Muscle layer of duodenum (tissue), 2 donors: ENCODE results near the gene SCML2.
"Not testable (repeated sequence)": the region's sequence is repeated elsewhere in the genome, so short reads cannot be mapped to it uniquely, and the experiment has no call there.

Experiments
- H3K27ac ChIP-seq: one replicate; pipeline ENCODE4 v1.7.0; 2013; ENCODE audit warnings: mild to moderate bottlenecking, low read length
- H3K27me3 ChIP-seq: one replicate; pipeline ENCODE4 v1.7.0; 2013; ENCODE audit warnings: low read depth, mild to moderate bottlenecking, control low read depth, low read length
- H3K36me3 ChIP-seq, 2 donors: one replicate each; pipeline ENCODE4 v1.7.0; 2013; ENCODE audit warnings: low read length in 2 of 2, control low read depth in 1 of 2, mild to moderate bottlenecking in 1 of 2; ENCODE audit not compliant: insufficient read depth in 2 of 2, control insufficient read depth in 1 of 2
- H3K4me1 ChIP-seq, 2 donors: one replicate each; pipeline ENCODE4 v1.7.0; 2013; ENCODE audit warnings: low read length in 2 of 2, mild to moderate bottlenecking in 2 of 2, control low read depth in 1 of 2, moderate library complexity in 1 of 2; ENCODE audit not compliant: insufficient read depth in 2 of 2, control insufficient read depth in 1 of 2
- H3K4me3 ChIP-seq, 2 donors: one replicate each; pipeline ENCODE4 v1.7.0; 2013; ENCODE audit warnings: low read length in 2 of 2, low read depth in 1 of 2, mild to moderate bottlenecking in 1 of 2
- H3K9me3 ChIP-seq, 2 donors: one replicate each; pipeline ENCODE4 v1.7.0; 2013; ENCODE audit warnings: low read length in 2 of 2, control low read depth in 1 of 2, mild to moderate bottlenecking in 1 of 2; ENCODE audit not compliant: control insufficient read depth in 1 of 2
- donor health status: healthy.

SCML2 gene

DNA sequence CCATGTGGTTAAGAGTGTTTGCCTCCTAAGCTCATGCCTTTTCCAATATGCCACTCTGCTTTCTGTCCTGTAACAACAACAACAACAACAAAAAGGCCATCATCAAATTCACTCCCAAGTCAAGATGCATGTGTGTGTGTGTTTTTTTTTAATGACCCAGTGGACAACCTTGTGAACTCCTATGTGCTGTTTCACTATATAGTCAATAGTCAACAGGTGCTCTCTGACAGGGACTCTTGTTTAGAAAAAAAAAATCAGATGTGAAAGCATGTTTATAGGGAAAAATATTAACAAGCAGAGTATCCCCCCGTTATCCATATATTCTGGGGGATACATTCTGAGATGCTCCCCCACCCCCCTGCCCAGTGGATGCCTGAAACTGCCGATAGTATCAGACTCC lies 83.2 kb downstream of the SCML2 start:
- H3K4me1 ChIP-seq: no peaks in the 10 kb centered on the region
- H3K36me3 ChIP-seq: no peaks in the 10 kb centered on the region
- H3K9me3 ChIP-seq: no peaks in the 10 kb centered on the region
- H3K4me3 ChIP-seq: no peak overlapping the region
- no peaks in the 10 kb centered on the region for H3K27me3 ChIP-seq
- no peak overlapping the region for H3K27ac ChIP-seq

- H3K4me3 ChIP-seq: no peak overlapping the region
- H3K27ac ChIP-seq: no peak overlapping the region
- H3K4me1 ChIP-seq: no peaks in the 10 kb centered on the region
- no peaks in the 10 kb centered on the region for H3K9me3 ChIP-seq
- H3K36me3 ChIP-seq: no peaks in the 10 kb centered on the region
- H3K27me3 ChIP-seq: no peaks in the 10 kb centered on the region
Observed at GRCh38 chrX:18255059-18255458, 99.4 kb downstream of the SCML2 start.

DNA sequence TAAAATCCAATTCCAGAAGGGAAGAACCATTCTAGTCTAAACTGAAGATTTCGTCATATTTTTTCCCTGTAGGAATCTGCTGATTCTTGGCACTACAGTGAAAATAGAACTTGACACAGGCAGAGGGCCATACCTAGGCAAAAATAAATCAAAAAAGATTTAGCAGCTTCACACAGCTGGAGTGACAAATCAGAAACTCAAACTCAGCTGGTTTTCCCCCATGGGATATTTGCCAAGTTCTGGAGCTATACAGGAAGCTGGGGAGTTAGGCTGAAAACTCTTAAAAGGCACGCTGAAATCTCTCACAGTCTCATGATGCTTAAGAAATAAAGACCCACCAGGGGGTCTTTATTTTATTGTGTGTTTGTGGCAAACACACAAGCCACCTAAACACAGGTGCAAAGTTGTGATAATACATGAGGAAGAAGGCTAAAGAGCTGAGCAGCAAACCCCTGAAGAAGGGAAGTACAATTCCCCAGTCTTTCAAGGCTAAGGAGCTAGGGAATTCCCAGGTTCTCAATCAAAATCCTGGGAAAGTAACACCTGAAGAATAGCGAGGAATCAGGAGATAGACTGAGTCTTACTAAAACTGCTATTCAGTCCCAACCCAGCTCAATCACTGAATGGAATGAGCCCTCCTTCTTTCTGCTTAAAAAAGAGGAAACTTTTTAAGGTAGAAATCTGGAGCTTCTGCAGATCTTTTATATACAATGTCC lies 101.7 kb downstream of the SCML2 start:
- Histone ChIP-seq H3K27ac (no peak overlapping the region), H3K9me3 (no peaks in the 10 kb centered on the region), H3K4me3 (no peak overlapping the region), H3K27me3 (no peaks in the 10 kb centered on the region), H3K4me1 (no peaks in the 10 kb centered on the region), H3K36me3 (no peaks in the 10 kb centered on the region)

DNA sequence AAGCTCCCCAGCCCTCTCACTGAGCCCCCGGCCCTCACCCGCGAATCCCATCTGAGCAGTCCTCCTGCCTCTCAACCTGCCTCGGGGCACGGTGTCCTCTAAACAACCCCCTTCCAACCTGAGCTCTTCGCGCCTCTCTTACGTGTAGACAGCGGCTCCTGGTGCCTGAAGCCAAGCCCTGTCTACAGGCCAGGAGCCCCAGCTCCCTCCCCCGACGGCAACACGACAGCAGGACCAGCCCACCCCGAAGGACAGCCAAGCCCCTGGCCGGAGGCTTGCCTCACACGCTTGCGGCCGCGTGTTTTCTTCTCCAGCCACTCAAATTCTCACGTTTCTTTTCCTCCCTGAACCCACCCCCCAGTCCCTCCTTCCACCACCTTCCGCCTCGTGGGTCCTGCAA lies 124.8 kb downstream of the SCML2 start:
- H3K27me3 ChIP-seq, H3K4me1 ChIP-seq, H3K9me3 ChIP-seq, H3K36me3 ChIP-seq, H3K27ac ChIP-seq, H3K4me3 ChIP-seq: not testable (repeated sequence)

DNA sequence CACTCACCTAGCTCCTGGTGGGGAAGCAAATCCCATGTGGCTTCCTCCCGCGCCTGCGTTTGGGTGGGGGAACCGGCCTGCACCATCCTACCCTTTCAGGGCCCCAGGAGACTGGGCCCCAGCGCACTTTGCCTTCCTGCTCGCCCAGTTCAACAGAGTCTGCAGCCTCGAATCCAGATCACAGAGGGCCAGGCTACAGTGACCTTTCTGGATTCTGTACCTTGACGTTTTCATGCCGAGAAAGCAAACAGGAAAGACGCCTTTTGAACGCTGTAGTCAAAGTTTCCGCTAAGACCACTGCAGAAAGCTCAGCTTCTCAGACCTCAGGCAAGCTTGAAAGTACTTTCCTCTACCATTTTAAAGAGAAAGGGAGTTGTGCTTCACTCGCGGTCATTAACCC lies 126.4 kb downstream of the SCML2 start:
- Histone ChIP-seq H3K4me3 (no peak overlapping the region), H3K36me3 (no peaks in the 10 kb centered on the region), H3K9me3 (no peaks in the 10 kb centered on the region), H3K27me3 (no peaks in the 10 kb centered on the region), H3K4me1 (no peaks in the 10 kb centered on the region), H3K27ac (no peak overlapping the region)

DNA sequence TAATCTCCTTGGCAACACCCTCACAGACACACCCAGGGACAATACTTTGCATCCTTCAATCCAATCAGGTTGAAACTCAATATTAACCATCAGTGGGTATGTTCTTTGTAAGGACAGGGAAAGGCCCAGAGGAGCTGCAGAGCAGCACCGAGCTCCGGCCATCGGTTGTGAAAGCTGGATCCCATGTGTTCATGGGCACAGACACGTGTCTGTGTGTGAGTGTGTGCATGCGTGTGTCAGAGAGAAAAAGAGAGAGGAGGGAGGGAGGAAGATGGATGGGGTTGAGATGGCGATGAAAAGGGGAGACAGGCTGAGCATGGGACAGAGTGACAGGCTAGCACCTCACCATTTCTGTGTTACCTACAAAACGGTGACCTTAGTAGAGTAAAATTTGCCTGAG lies 127.0 kb downstream of the SCML2 start:
- H3K9me3 ChIP-seq: no peaks in the 10 kb centered on the region
- H3K4me1 ChIP-seq: no peaks in the 10 kb centered on the region
- no peak overlapping the region for H3K27ac ChIP-seq
- H3K36me3 ChIP-seq: no peaks in the 10 kb centered on the region
- no peak overlapping the region for H3K4me3 ChIP-seq
- no peaks in the 10 kb centered on the region for H3K27me3 ChIP-seq

GRCh38 chrX:18220786-18221185 lies 133.7 kb downstream of the SCML2 start, which contains the start of gene BEND2:
BEND2 (minus strand) TSS chrX:18220886; CDS start chrX:18220750, 136 bp downstream.
- no peak within 1 kb of the TSS for H3K4me3 ChIP-seq
- no peaks in the 10 kb centered on the region for H3K36me3 ChIP-seq
- H3K4me1 ChIP-seq: no peaks in the 10 kb centered on the region
- no peak within 1 kb of the TSS for H3K27ac ChIP-seq
- no peaks in the 10 kb centered on the region for H3K9me3 ChIP-seq
- H3K27me3 ChIP-seq: no peaks in the 10 kb centered on the region

DNA sequence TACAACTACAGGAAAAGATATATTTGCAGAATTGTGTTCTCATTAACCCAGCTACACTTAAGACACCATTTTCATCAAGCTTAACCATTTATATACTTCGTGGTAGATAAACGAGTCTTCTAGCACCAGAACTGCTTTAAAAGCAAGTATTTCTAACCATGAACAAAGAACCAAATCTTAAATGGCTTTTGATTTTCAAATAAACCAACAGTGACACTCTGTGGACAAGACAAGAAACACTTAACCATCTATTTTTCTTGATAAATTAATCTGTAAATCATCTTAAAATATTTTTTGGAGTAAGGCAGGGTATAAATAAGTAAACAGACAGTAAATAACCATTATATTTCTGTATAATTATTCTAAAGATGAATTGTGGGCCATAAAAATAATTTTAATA lies 144.0 kb downstream of the SCML2 start:
- no peaks in the 10 kb centered on the region for H3K27me3 ChIP-seq
- H3K4me1 ChIP-seq: no peaks in the 10 kb centered on the region
- no peak overlapping the region for H3K4me3 ChIP-seq
- H3K36me3 ChIP-seq: no peaks in the 10 kb centered on the region
- H3K9me3 ChIP-seq: no peaks in the 10 kb centered on the region
- H3K27ac ChIP-seq: no peak overlapping the region

GRCh38 chrX:18206657-18207056 lies 147.8 kb downstream of the SCML2 start:
- H3K27ac ChIP-seq: no peak overlapping the region
- no peaks in the 10 kb centered on the region for H3K9me3 ChIP-seq
- H3K4me3 ChIP-seq: no peak overlapping the region
- H3K4me1 ChIP-seq: no peaks in the 10 kb centered on the region
- no peaks in the 10 kb centered on the region for H3K36me3 ChIP-seq
- no peaks in the 10 kb centered on the region for H3K27me3 ChIP-seq

- Histone ChIP-seq H3K4me1 (no peaks in the 10 kb centered on the region), H3K27ac (no peak overlapping the region), H3K36me3 (no peaks in the 10 kb centered on the region), H3K27me3 (no peaks in the 10 kb centered on the region), H3K4me3 (no peak overlapping the region), H3K9me3 (no peaks in the 10 kb centered on the region)
Observed at GRCh38 chrX:18203631-18204030, 150.9 kb downstream of the SCML2 start.

DNA sequence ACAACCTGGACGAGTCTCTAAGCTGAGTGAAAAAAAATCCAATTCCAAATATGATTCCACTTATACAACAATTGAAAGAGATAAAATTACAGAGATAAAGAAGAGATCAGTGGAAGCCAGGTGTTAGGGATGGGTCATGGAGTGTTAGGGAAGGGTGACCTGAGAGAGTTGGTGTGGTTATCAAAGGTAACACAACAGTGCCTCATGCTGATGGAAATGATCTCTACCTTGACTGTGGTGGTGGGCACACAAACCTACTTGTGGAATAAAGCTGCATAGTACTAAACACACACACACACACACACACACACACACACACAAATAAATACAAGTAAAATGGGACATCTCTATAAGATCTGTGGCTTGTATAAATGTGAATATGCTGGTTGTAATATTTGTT lies 159.8 kb downstream of the SCML2 start:
- Histone ChIP-seq H3K36me3 (no peaks in the 10 kb centered on the region), H3K27ac (no peak overlapping the region), H3K4me3 (no peak overlapping the region), H3K4me1 (no peaks in the 10 kb centered on the region), H3K9me3 (no peaks in the 10 kb centered on the region), H3K27me3 (no peaks in the 10 kb centered on the region)
